Panc1 (cell line): ENCODE measurements around the gene CIBAR2. TPM values are rescaled to one million over a fixed set of nuclear protein-coding genes. Genes with fewer than 3 reads are reported as not detected.

ENCODE experiments used
- ATAC-seq: fragments of 200-7000 bp; cut with Tn5 transposase; 2 replicates; pipeline ENCODE4 v1.9.1; 2020; ENCODE audit warnings: mild to moderate bottlenecking, moderate library complexity
- BruUV-seq: library from RNA; stranded (reverse); fragments of 400-500 nt; replicated peaks from 2 replicates; lab custom pipeline; 2021; lab: Mats Ljungman, UMichigan
- CTCF ChIA-PET: fragments of 300-600 bp; sonication (Branson Sonifier 250); formaldehyde crosslinking; loops from one replicate; lab custom pipeline; 2022; ENCODE audit warnings: antibody characterized with exemption; lab: Charles Lee
- POLR2A ChIA-PET: fragments of 300-600 bp; sonication (Branson Sonifier 250); formaldehyde crosslinking; loops from one replicate; lab custom pipeline; 2022; ENCODE audit warnings: antibody characterized with exemption; lab: Charles Lee
- DNase-seq: peaks from one replicate; pipeline ENCODE4 v3.0.0-alpha.2; 2010; ENCODE audit warnings: low read depth, low spot score
- H3K27ac ChIP-seq: 2 replicates; pipeline ENCODE4 v1.5.1; 2011; ENCODE audit warnings: mild to moderate bottlenecking, low read length, inconsistent platforms
- H3K27me3 ChIP-seq: fragments of 200-500 bp; sonication (Bioruptor generic); 2 replicates; pipeline ENCODE4 v1.6.0; 2014; ENCODE audit warnings: low read length, inconsistent platforms; ENCODE audit not compliant: control insufficient read depth, insufficient read depth
- H3K36me3 ChIP-seq: fragments of 200-500 bp; sonication (Bioruptor generic); 2 replicates; pipeline ENCODE4 v1.5.1; 2014; ENCODE audit warnings: inconsistent platforms, mild to moderate bottlenecking, low read length, moderate library complexity; ENCODE audit not compliant: control insufficient read depth, insufficient read depth
- H3K4me1 ChIP-seq: 2 replicates; pipeline ENCODE4 v1.5.1; 2011; ENCODE audit warnings: inconsistent platforms, mild to moderate bottlenecking, low read length, moderate library complexity; ENCODE audit not compliant: control insufficient read depth, insufficient read depth
- H3K4me3 ChIP-seq, 2 experiments: 2 replicates each; pipeline ENCODE4 v1.5.1; 2011 to 2012; ENCODE audit warnings: low read depth in 2 of 2, low read length in 2 of 2, mild to moderate bottlenecking in 2 of 2, inconsistent platforms in 1 of 2, moderate library complexity in 1 of 2
- H3K9me3 ChIP-seq: fragments of 200-500 bp; sonication (Bioruptor generic); 2 replicates; pipeline ENCODE4 v1.5.1; 2014; ENCODE audit warnings: low read depth, mild to moderate bottlenecking, inconsistent platforms, low read length, moderate library complexity; ENCODE audit not compliant: control insufficient read depth, insufficient read depth
- POLR2AphosphoS5 ChIP-seq: IDR thresholded peaks from 2 replicates; pipeline ENCODE4 v1.6.1; 2012; ENCODE audit warnings: mild to moderate bottlenecking, low read depth, low read length, moderate library complexity
- SIN3A ChIP-seq: IDR thresholded peaks from 2 replicates; pipeline ENCODE4 v1.6.1; 2012; ENCODE audit warnings: low read depth, mild to moderate bottlenecking, low read length, moderate library complexity, borderline replicate concordance; ENCODE audit not compliant: insufficient read depth
- TCF7L2 ChIP-seq: IDR thresholded peaks from 2 replicates; pipeline ENCODE4 v1.6.1; 2011; ENCODE audit warnings: mild to moderate bottlenecking, low read depth, low read length, inconsistent platforms
- in situ Hi-C: cut with HindIII; loops from 2 replicates; pipeline ENCODE4 v1.10.0; 2016; ENCODE audit warnings: low sequenced_read_pairs, low pct_unique_long_range_greater_than_20kb
- intact Hi-C: fragments of 100-400 bp; cut with micrococcal nuclease; formaldehyde crosslinking; loops from one replicate; pipeline ENCODE4 v1.10.0; 2022; ENCODE audit not compliant: unreplicated experiment
- total RNA-seq: library from RNA; stranded (reverse); gene quantifications from one replicate; pipeline ENCODE4 v1.2.1, GENCODE V29; 2021; ENCODE audit not compliant: unreplicated experiment
- TF ChIP-seq, protein P1 (sequence below), 2 experiments: IDR thresholded peaks; 2 replicates each; pipeline ENCODE4 v1.6.1; 2011 to 2012; ENCODE audit warnings: low read depth in 2 of 2, control low read depth in 1 of 2, low read length in 1 of 2, mild to moderate bottlenecking in 1 of 2, moderate library complexity in 1 of 2; ENCODE audit not compliant: insufficient read depth in 1 of 2
- TF ChIP-seq, protein P2 (sequence below): fragments of 450-650 bp; IDR thresholded peaks from 2 replicates; pipeline ENCODE4 v1.5.1; 2017; ENCODE audit warnings: mild to moderate bottlenecking

The CIBAR2 gene
- total RNA-seq, 1 experiment from 2014 or later: not detected

DNA sequence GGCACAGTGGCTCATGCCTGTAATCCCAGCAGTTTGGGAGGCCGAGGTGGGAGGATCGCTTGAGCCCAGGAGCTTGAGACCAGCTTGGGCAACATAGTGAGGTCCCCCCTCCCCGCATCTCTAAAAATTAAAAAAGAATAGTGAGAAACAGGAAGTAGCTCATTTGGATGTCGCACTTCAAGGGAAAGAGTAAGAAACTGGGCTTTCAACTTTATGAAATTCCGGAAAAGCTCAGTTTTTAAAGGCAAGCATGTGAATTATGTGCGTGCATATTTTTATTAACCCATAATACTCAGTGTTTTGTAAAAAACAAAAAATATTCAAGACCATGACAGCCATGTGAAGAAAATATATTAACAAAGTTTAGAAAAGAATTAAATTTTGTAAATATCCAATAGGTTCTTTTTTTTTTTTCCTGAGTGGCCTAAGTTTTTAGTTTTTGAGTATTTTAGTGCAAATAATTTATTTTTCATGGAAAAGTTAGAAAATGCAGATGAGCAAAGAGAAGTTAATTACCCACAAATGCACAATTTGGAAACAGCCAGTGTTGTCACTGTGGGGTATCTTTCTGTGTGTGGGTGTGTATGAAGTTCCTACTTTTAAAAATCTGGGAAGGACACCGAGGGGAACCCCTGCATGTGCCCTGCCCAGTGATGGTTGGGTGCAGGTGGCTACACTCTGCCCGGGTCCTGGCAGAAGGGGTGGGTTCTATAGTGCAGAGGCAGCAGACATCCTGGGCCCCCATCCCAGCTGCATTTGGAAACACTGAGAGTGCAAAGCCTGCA is 40.0 kb downstream of the CIBAR2 start:
- H3K27ac ChIP-seq: no peak overlapping the region
- TF ChIP-seq, protein P1, sequence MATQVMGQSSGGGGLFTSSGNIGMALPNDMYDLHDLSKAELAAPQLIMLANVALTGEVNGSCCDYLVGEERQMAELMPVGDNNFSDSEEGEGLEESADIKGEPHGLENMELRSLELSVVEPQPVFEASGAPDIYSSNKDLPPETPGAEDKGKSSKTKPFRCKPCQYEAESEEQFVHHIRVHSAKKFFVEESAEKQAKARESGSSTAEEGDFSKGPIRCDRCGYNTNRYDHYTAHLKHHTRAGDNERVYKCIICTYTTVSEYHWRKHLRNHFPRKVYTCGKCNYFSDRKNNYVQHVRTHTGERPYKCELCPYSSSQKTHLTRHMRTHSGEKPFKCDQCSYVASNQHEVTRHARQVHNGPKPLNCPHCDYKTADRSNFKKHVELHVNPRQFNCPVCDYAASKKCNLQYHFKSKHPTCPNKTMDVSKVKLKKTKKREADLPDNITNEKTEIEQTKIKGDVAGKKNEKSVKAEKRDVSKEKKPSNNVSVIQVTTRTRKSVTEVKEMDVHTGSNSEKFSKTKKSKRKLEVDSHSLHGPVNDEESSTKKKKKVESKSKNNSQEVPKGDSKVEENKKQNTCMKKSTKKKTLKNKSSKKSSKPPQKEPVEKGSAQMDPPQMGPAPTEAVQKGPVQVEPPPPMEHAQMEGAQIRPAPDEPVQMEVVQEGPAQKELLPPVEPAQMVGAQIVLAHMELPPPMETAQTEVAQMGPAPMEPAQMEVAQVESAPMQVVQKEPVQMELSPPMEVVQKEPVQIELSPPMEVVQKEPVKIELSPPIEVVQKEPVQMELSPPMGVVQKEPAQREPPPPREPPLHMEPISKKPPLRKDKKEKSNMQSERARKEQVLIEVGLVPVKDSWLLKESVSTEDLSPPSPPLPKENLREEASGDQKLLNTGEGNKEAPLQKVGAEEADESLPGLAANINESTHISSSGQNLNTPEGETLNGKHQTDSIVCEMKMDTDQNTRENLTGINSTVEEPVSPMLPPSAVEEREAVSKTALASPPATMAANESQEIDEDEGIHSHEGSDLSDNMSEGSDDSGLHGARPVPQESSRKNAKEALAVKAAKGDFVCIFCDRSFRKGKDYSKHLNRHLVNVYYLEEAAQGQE (IDR thresholded peaks at IDR 0.05; ENCODE audit: insufficient read depth in 1 of 2, low read depth in 2 of 2, low read length in 1 of 2): no peak
- TF ChIP-seq POLR2AphosphoS5 (no peak), TCF7L2 (no peak), SIN3A (no peak)
- TF ChIP-seq, protein P2, sequence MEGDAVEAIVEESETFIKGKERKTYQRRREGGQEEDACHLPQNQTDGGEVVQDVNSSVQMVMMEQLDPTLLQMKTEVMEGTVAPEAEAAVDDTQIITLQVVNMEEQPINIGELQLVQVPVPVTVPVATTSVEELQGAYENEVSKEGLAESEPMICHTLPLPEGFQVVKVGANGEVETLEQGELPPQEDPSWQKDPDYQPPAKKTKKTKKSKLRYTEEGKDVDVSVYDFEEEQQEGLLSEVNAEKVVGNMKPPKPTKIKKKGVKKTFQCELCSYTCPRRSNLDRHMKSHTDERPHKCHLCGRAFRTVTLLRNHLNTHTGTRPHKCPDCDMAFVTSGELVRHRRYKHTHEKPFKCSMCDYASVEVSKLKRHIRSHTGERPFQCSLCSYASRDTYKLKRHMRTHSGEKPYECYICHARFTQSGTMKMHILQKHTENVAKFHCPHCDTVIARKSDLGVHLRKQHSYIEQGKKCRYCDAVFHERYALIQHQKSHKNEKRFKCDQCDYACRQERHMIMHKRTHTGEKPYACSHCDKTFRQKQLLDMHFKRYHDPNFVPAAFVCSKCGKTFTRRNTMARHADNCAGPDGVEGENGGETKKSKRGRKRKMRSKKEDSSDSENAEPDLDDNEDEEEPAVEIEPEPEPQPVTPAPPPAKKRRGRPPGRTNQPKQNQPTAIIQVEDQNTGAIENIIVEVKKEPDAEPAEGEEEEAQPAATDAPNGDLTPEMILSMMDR: no peak
- no TSS peak for BruUV-seq
- DNase-seq (no peak), ATAC-seq (no peak)
- H3K4me1 ChIP-seq: no peaks in the 10 kb centered on the region
- H3K27me3 ChIP-seq: no peaks in the 10 kb centered on the region
- CTCF ChIA-PET: no interaction called here
- H3K9me3 ChIP-seq: no peaks in the 10 kb centered on the region
- intact Hi-C loops: no loop called here
- no peaks in the 10 kb centered on the region for H3K36me3 ChIP-seq
- H3K4me3 ChIP-seq: no peak overlapping the region
- POLR2A ChIA-PET: no interaction called here
- in situ Hi-C loops: no loop called here

DNA sequence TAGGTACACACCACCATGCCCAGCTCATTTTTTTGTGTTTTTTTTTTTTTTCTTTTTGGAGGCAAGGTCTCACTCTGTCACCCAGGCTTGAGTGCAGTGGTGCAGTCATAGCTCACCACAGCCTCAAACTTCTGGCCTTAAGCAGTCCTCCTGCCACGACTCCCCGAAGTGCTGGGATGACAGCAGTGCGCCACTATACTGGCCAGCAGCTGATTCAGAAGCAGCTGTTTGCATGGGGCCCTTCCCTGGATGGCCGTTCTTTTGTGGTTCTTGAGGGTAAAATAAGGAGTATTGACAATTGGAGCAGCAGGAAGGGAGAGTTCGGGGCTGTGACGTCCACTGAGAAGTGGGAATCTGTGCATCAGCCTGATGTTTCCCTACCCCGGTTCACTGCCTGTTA is 43.1 kb downstream of the CIBAR2 start:
- ChIA-PET CTCF (no interaction called here), POLR2A (no interaction called here)
- BruUV-seq: no TSS peak
- DNase-seq (no peak), ATAC-seq (no peak)
- H3K27ac ChIP-seq: no peak overlapping the region
- in situ Hi-C loops: no loop called here
- H3K36me3 ChIP-seq: no peaks in the 10 kb centered on the region
- no peaks in the 10 kb centered on the region for H3K27me3 ChIP-seq
- no peak overlapping the region for H3K4me3 ChIP-seq
- TF ChIP-seq SIN3A (no peak), POLR2AphosphoS5 (no peak), TCF7L2 (no peak)
- TF ChIP-seq, protein P1 (IDR thresholded peaks at IDR 0.05; ENCODE audit: insufficient read depth in 1 of 2, low read depth in 2 of 2, low read length in 1 of 2): no peak
- TF ChIP-seq, protein P2: no peak
- H3K9me3 ChIP-seq: no peaks in the 10 kb centered on the region
- intact Hi-C loops: no loop called here
- no peaks in the 10 kb centered on the region for H3K4me1 ChIP-seq
